GM12878 (cell line): ENCODE results near the gene SP1.

Experiments
- ASH2L ChIP-seq: fragments of 300-600, 200-600 bp; sonication (generic); IDR thresholded peaks from 2 replicates; pipeline ENCODE4 v1.6.1; 2017; ENCODE audit warnings: low read depth, mild to moderate bottlenecking, borderline replicate concordance
- EP300 ChIP-seq, 2 experiments: fragments of 150-350 bp in 1 of 2; IDR thresholded peaks; 2 replicates each; pipeline ENCODE4 v1.6.1; 2011 to 2012; ENCODE audit warnings: low read depth in 2 of 2, low read length in 2 of 2, borderline replicate concordance in 1 of 2, improper control_type of control experiment in 1 of 2, inconsistent platforms in 1 of 2; ENCODE audit not compliant: control insufficient read depth in 1 of 2
- FOXK2 ChIP-seq: fragments of 450-650 bp; IDR thresholded peaks from 2 replicates; pipeline ENCODE4 v1.6.1; 2017; ENCODE audit warnings: mild to moderate bottlenecking, moderate library complexity
- NR2F1 ChIP-seq: fragments of 450-650 bp; conservative IDR thresholded peaks from 2 replicates; pipeline ENCODE4 v1.6.1; 2017; ENCODE audit warnings: mild to moderate bottlenecking
- TF ChIP-seq, protein P1 (sequence below), 3 experiments: IDR thresholded peaks in 2 of 3; conservative IDR thresholded peaks in 1 of 3; 2 replicates each; pipeline ENCODE4 v1.5.1; 2011; ENCODE audit warnings: low read depth in 3 of 3, low read length in 3 of 3, mild to moderate bottlenecking in 3 of 3, control low read depth in 2 of 3, moderate library complexity in 2 of 3, inconsistent platforms in 1 of 3, mixed read lengths in 1 of 3; ENCODE audit not compliant: control insufficient read depth in 2 of 3, insufficient read depth in 1 of 3; ENCODE audit errors: extremely low read depth in 1 of 3
- TF ChIP-seq, protein P2 (sequence below): fragments of 450-650 bp; IDR thresholded peaks from 2 replicates; pipeline ENCODE4 v1.6.1; 2017; ENCODE audit warnings: mild to moderate bottlenecking
- TF ChIP-seq, protein P3 (sequence below): IDR thresholded peaks from 2 replicates; pipeline ENCODE4 v1.6.1; 2012; ENCODE audit warnings: low read depth, low read length, improper control_type of control experiment
- TF ChIP-seq, protein P4 (sequence below): fragments of 450-650 bp; IDR thresholded peaks from 2 replicates; pipeline ENCODE4 v1.6.1; 2016; ENCODE audit warnings: mild to moderate bottlenecking

DNA sequence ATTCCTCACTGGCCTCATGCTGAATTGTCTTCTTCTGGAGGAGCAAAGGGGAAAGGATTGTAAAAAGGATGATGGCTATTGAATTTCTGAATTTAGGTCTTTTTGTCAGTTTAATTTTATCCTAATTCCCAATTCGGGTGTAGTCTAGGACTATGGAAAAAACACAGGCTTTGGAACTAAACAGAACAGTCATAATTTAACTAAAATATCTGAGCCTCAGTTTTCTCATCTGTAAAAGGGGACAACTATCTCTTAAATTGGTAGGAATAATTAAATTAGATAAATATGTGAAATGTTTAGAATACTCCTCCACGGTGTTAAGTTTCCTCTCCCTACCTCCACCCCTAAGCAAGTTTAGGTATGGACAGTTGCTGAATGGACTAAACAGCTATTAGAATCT lies 3.2 kb upstream of the SP1 start:
- TF ChIP-seq ASH2L, result no peak
- TF ChIP-seq, protein P1, sequence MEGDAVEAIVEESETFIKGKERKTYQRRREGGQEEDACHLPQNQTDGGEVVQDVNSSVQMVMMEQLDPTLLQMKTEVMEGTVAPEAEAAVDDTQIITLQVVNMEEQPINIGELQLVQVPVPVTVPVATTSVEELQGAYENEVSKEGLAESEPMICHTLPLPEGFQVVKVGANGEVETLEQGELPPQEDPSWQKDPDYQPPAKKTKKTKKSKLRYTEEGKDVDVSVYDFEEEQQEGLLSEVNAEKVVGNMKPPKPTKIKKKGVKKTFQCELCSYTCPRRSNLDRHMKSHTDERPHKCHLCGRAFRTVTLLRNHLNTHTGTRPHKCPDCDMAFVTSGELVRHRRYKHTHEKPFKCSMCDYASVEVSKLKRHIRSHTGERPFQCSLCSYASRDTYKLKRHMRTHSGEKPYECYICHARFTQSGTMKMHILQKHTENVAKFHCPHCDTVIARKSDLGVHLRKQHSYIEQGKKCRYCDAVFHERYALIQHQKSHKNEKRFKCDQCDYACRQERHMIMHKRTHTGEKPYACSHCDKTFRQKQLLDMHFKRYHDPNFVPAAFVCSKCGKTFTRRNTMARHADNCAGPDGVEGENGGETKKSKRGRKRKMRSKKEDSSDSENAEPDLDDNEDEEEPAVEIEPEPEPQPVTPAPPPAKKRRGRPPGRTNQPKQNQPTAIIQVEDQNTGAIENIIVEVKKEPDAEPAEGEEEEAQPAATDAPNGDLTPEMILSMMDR (IDR thresholded peaks at IDR 0.05 in 2 of 3, conservative IDR thresholded peaks at IDR 0.05 in 1 of 3; ENCODE audit: control insufficient read depth in 2 of 3, extremely low read depth in 1 of 3, insufficient read depth in 1 of 3, low read depth in 3 of 3, low read length in 3 of 3), result no peak
- TF ChIP-seq FOXK2, result no peak
- TF ChIP-seq, protein P2, sequence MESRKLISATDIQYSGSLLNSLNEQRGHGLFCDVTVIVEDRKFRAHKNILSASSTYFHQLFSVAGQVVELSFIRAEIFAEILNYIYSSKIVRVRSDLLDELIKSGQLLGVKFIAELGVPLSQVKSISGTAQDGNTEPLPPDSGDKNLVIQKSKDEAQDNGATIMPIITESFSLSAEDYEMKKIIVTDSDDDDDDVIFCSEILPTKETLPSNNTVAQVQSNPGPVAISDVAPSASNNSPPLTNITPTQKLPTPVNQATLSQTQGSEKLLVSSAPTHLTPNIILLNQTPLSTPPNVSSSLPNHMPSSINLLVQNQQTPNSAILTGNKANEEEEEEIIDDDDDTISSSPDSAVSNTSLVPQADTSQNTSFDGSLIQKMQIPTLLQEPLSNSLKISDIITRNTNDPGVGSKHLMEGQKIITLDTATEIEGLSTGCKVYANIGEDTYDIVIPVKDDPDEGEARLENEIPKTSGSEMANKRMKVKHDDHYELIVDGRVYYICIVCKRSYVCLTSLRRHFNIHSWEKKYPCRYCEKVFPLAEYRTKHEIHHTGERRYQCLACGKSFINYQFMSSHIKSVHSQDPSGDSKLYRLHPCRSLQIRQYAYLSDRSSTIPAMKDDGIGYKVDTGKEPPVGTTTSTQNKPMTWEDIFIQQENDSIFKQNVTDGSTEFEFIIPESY, result no peak
- TF ChIP-seq, protein P3, sequence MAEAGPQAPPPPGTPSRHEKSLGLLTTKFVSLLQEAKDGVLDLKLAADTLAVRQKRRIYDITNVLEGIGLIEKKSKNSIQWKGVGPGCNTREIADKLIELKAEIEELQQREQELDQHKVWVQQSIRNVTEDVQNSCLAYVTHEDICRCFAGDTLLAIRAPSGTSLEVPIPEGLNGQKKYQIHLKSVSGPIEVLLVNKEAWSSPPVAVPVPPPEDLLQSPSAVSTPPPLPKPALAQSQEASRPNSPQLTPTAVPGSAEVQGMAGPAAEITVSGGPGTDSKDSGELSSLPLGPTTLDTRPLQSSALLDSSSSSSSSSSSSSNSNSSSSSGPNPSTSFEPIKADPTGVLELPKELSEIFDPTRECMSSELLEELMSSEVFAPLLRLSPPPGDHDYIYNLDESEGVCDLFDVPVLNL, result no peak
- TF ChIP-seq NR2F1, result no peak
- no peak for TF ChIP-seq EP300 (IDR thresholded peaks at IDR 0.05; ENCODE audit: borderline replicate concordance in 1 of 2, control insufficient read depth in 1 of 2, low read depth in 2 of 2, low read length in 2 of 2)
- TF ChIP-seq, protein P4, sequence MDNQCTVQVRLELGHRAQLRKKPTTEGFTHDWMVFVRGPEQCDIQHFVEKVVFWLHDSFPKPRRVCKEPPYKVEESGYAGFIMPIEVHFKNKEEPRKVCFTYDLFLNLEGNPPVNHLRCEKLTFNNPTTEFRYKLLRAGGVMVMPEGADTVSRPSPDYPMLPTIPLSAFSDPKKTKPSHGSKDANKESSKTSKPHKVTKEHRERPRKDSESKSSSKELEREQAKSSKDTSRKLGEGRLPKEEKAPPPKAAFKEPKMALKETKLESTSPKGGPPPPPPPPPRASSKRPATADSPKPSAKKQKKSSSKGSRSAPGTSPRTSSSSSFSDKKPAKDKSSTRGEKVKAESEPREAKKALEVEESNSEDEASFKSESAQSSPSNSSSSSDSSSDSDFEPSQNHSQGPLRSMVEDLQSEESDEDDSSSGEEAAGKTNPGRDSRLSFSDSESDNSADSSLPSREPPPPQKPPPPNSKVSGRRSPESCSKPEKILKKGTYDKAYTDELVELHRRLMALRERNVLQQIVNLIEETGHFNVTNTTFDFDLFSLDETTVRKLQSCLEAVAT, result no peak
